DMS153 treated with DMSO at 0.1 percent for 48 hours (cell line): ENCODE data around the gene EPM2AIP1.
"Not testable (repeated sequence)": the region's sequence is repeated elsewhere in the genome, so short reads cannot be mapped to it uniquely, and the experiment has no call there.

Experiments used
- DNase-seq: peaks from one replicate; lab custom pipeline; 2025; ENCODE audit not compliant: unreplicated experiment; lab: John Stamatoyannopoulos, UW

Gene EPM2AIP1

GRCh38 chr3:36954452-36955134 is 38.3 kb downstream of the EPM2AIP1 start:
- no peak for DNase-seq

DNA sequence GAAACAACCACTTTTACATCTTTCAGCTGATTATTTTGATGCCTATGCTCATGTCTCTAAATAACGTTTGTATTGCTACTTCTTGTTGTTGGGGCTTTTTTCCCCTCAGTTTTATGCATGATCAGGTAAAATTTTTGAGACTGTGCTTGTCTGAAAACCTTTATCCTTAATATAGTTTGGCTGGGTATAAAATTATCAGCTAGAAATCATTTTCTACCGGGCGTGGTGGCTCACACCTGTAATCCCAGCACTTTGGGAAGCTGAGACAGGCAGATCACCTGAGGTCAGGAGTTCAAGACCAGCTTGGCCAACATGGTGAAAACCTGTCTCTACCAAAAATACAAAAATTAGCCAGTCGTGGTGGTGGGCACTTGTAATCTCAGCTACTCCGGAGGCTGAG is 45.1 kb downstream of the EPM2AIP1 start:
- DNase-seq = not testable (repeated sequence)

- no peak for DNase-seq
These were observed 47.5 kb downstream of the EPM2AIP1 start for GRCh38 chr3:36945333-36945980.

DNA sequence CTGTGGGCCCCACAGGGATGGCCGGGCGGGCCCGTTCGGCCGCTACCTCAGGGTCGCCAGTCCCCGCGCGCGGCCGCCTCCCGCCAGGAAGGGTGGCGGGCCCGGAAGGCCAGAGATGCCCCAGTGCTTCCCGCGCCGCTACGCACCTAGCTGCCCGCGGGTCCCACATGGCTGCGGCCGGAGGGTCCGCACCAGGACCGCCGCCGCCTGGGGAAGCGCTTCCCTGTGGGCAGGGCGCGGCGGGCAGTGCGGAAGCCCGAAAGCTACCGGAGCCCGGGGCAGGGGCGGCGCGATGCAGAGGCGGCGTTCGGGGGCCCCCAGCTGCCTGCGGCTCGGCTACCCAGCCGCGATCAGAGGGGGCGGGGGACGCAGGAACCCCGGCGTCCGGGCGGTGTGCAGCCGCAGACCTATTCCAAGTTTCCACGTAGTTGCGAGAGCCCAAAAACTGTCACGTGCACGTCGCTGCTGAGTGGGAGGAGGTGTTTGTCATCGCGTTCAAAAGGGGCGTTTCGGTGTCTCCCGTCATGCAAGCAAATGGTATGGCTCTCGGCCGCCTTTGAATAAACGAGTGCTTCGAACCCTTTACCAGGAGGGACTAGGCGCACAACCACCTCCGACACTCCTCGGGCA is 48.2 kb downstream of the EPM2AIP1 start, which contains the start of gene TRANK1:
Gene TRANK1 (minus strand): TSS at position 414 of the 630 bp plus-strand sequence. CDS start 245 bp downstream, at position 169.
- no peak for DNase-seq

DNA sequence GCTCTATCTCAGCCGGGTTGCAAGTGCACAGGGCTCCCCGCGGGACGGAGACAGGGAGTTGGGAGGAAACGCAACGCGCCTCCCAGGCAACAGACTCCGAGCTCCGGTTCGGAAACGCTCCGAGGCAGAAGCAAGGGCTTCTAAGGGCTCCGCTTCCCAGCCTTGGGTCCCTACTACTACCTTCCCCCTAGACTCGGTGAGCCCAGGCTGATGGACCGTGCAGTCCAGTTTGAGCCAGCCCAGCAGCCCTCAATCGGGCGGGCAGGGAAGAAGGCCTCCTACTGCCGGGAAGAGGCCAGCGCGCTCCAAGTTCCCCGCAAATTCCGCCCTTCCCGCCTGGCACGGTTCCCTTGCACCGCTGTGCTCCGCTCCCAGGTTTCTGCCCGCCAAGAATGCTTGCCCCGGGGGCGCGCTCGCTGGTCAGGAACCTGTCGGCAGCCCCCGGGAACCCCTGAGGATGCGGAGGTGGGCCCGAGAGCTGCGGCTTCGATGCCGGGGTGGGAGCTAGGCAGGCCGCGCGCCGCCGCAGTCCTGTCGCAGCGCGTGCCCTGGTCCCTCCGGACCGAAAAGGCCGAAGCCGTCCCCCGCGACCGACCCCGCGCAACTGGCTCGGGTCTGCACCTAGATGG is 48.8 kb downstream of the EPM2AIP1 start:
- DNase-seq = no peak

DNA sequence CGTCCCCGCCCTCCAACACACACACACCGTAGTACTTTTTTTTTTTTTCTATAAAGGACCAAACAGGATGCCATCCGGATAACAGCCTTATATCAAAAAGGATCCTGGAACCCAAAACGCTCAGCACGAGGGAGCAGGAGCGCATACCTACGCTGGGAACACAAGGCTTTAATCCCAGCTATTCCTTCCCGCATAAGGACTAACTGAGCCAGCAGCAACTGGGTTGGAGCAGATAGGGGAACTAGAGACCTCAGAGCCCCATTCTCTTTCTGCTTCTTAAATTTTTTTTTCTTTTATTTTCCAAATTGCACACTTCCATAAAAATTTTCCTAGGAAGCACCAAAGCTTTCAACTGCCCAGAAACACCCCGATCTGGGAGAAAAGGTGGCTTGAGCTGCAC is 49.3 kb downstream of the EPM2AIP1 start:
- no peak for DNase-seq

- no peak for DNase-seq
These were observed 50.2 kb downstream of the EPM2AIP1 start for GRCh38 chr3:36942638-36943248.

DNA sequence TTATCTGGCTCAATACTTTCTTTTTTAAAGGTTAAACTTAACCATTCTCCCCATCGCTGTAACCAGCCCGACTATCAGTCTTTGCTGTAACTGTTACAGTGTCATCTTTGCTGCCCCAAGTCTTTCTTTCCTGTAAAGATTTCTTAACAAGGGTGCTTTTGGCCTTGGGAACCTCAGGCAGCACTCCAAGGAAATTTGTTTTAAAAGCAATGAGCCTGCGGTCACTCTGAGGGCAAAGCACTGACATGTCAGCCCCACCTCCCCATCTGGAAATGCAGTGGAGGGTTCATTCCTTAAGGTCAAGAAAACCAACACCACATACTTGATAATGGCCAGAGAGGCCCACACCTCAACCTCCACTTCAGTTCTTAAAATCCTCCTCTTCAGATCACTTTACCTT is 51.3 kb downstream of the EPM2AIP1 start:
- DNase-seq = no peak

- DNase-seq = no peak
These were observed 51.8 kb downstream of the EPM2AIP1 start for GRCh38 chr3:36941162-36941561.

GRCh38 chr3:36937492-36937891 is 55.4 kb downstream of the EPM2AIP1 start:
- DNase-seq = no peak
